Neural progenitor cell (in vitro differentiated cells): Measurements from ENCODE around the gene ELOVL2. TPM values are rescaled to one million over a fixed set of nuclear protein-coding genes. Genes with fewer than 3 reads are reported as not detected.
A peak's percentile ranks its signal among the peaks of the same experiment; 100 is the strongest.

Source experiments
- DNase-seq: peaks from one replicate; pipeline ENCODE4 v3.0.0-alpha.2; 2016; ENCODE audit warnings: low spot score
- H2AFZ ChIP-seq: fragments of 200-600 bp; sonication (generic); replicated peaks from 2 replicates; pipeline ENCODE4 v1.6.1; 2016; ENCODE audit warnings: antibody characterized with exemption
- H3F3A ChIP-seq: fragments of 200-600 bp; sonication (generic); 2 replicates; pipeline ENCODE4 v1.6.1; 2016; ENCODE audit warnings: antibody characterized with exemption, low read depth
- H3K27ac ChIP-seq: fragments of 200-600 bp; sonication (generic); 2 replicates; pipeline ENCODE4 v1.5.1; 2016; ENCODE audit warnings: mild to moderate bottlenecking
- H3K27me3 ChIP-seq: fragments of 200-600 bp; sonication (generic); 2 replicates; pipeline ENCODE4 v1.6.1; 2016; ENCODE audit warnings: mild to moderate bottlenecking, moderate library complexity
- H3K36me3 ChIP-seq: fragments of 200-600 bp; sonication (generic); 2 replicates; pipeline ENCODE4 v1.5.1; 2016
- H3K4me1 ChIP-seq: fragments of 200-600 bp; sonication (generic); 2 replicates; pipeline ENCODE4 v1.6.1; 2016; ENCODE audit warnings: mixed run types
- H3K4me2 ChIP-seq: fragments of 200-600 bp; sonication (generic); 2 replicates; pipeline ENCODE4 v1.6.1; 2016
- H3K4me3 ChIP-seq: fragments of 200-600 bp; sonication (generic); 2 replicates; pipeline ENCODE4 v1.5.1; 2016
- H3K79me2 ChIP-seq: fragments of 200-600 bp; sonication (generic); 2 replicates; pipeline ENCODE4 v1.6.1; 2016; ENCODE audit warnings: low read depth
- H3K9ac ChIP-seq: fragments of 200-600 bp; sonication (generic); 2 replicates; pipeline ENCODE4 v1.6.1; 2016
- H3K9me3 ChIP-seq: fragments of 200-600 bp; sonication (generic); 2 replicates; pipeline ENCODE4 v1.5.1; 2016; ENCODE audit warnings: low read depth
- H4K20me1 ChIP-seq: fragments of 200-600 bp; sonication (generic); 2 replicates; pipeline ENCODE4 v1.6.1; 2016; ENCODE audit warnings: low read depth
- H3K27ac Mint-ChIP-seq: 3 replicates; pipeline ENCODE4 v1.8.0; 2021; ENCODE audit warnings: mixed read lengths
- H3K27me3 Mint-ChIP-seq: 2 replicates; pipeline ENCODE4 v1.8.0; 2022; ENCODE audit warnings: low read depth, mild to moderate bottlenecking, inconsistent platforms, moderate library complexity, mixed read lengths; ENCODE audit not compliant: insufficient read depth
- H3K36me3 Mint-ChIP-seq: 3 replicates; pipeline ENCODE4 v1.8.0; 2021; ENCODE audit warnings: mixed read lengths
- H3K4me1 Mint-ChIP-seq: 3 replicates; pipeline ENCODE4 v1.8.0; 2021; ENCODE audit warnings: mixed read lengths
- H3K4me3 Mint-ChIP-seq: 3 replicates; pipeline ENCODE4 v1.8.0; 2021; ENCODE audit warnings: mild to moderate bottlenecking, moderate library complexity, mixed read lengths
- H3K9me3 Mint-ChIP-seq: 3 replicates; pipeline ENCODE4 v1.8.0; 2020; ENCODE audit warnings: mixed read lengths
- CTCF ChIP-seq: fragments of 200-600 bp; sonication (generic); IDR thresholded peaks from 2 replicates; pipeline ENCODE4 v1.5.1; 2017; ENCODE audit warnings: antibody characterized with exemption, mild to moderate bottlenecking
- EZH2 ChIP-seq: fragments of 200-600 bp; sonication (generic); IDR thresholded peaks from 2 replicates; pipeline ENCODE4 v1.6.1; 2017; ENCODE audit warnings: antibody characterized with exemption, mild to moderate bottlenecking, moderate library complexity
- EZH2phosphoT487 ChIP-seq: fragments of 200-600 bp; sonication (generic); IDR thresholded peaks from 2 replicates; pipeline ENCODE4 v1.6.1; 2017; ENCODE audit warnings: antibody characterized with exemption
- total RNA-seq: library from RNA; depleted of rRNA; stranded (reverse); fragments of >200 nt; gene quantifications from 2 replicates; pipeline ENCODE4 v1.2.3, GENCODE V29; 2015; ENCODE audit warnings: low replicate concordance

The ELOVL2 gene
- total RNA-seq, 1 donor from 2014 or later: 9.1 TPM

GRCh38 chr6:11072101-11072500, 28.0 kb upstream of the ELOVL2 start:
- Histone ChIP-seq H3K9ac (no peak overlapping the region), H3K27ac (no peak overlapping the region), H3K27me3 (no peaks in the 10 kb centered on the region), H3K36me3 (no peaks in the 10 kb centered on the region), H3K4me3 (no peak overlapping the region), H2AFZ (no peak overlapping the region), H3K9me3 (no peaks in the 10 kb centered on the region), H3K4me1 (peaks cover 8% of the 10 kb centered on the region), H4K20me1 (no peaks in the 10 kb centered on the region), H3K79me2 (no peaks in the 10 kb centered on the region), H3F3A (peaks cover 4% of the 10 kb centered on the region), H3K4me2 (no peak overlapping the region)
- Mint-ChIP-seq H3K27me3 (no peaks in the 10 kb centered on the region), H3K36me3 (no peaks in the 10 kb centered on the region), H3K4me3 (no peak overlapping the region), H3K4me1 (no peaks in the 10 kb centered on the region), H3K27ac (no peak overlapping the region), H3K9me3 (no peaks in the 10 kb centered on the region)
- no peak for TF ChIP-seq CTCF
- no peak for TF ChIP-seq EZH2phosphoT487
- TF ChIP-seq EZH2: no peak
- DNase-seq: no peak

GRCh38 chr6:11069760-11070159, 25.7 kb upstream of the ELOVL2 start:
- Histone ChIP-seq H4K20me1 (no peaks in the 10 kb centered on the region), H2AFZ (no peak overlapping the region), H3K27ac (no peak overlapping the region), H3K4me2 (no peak overlapping the region), H3K36me3 (no peaks in the 10 kb centered on the region), H3K27me3 (no peaks in the 10 kb centered on the region), H3F3A (peaks cover 19% of the 10 kb centered on the region), H3K9ac (no peak overlapping the region), H3K9me3 (no peaks in the 10 kb centered on the region), H3K4me1 (peaks cover 25% of the 10 kb centered on the region), H3K4me3 (no peak overlapping the region), H3K79me2 (no peaks in the 10 kb centered on the region)
- Mint-ChIP-seq H3K4me1 (peaks cover 8% of the 10 kb centered on the region), H3K27me3 (no peaks in the 10 kb centered on the region), H3K9me3 (no peaks in the 10 kb centered on the region), H3K36me3 (no peaks in the 10 kb centered on the region), H3K4me3 (no peak overlapping the region), H3K27ac (no peak overlapping the region)
- no peak for DNase-seq
- no peak for TF ChIP-seq CTCF
- no peak for TF ChIP-seq EZH2
- no peak for TF ChIP-seq EZH2phosphoT487

- Histone ChIP-seq H3K9me3 (no peaks in the 10 kb centered on the region), H3K27ac (no peak overlapping the region), H3K27me3 (no peaks in the 10 kb centered on the region), H2AFZ (peak overlapping the region; percentile 63), H3K4me3 (no peak overlapping the region), H4K20me1 (no peaks in the 10 kb centered on the region), H3K79me2 (no peaks in the 10 kb centered on the region), H3K9ac (no peak overlapping the region), H3K4me2 (peak overlapping the region; percentile 24), H3F3A (peaks cover 27% of the 10 kb centered on the region), H3K36me3 (no peaks in the 10 kb centered on the region), H3K4me1 (peaks cover 39% of the 10 kb centered on the region)
- Mint-ChIP-seq H3K27ac (no peak overlapping the region), H3K36me3 (no peaks in the 10 kb centered on the region), H3K4me1 (peaks cover 10% of the 10 kb centered on the region), H3K4me3 (no peak overlapping the region), H3K9me3 (no peaks in the 10 kb centered on the region), H3K27me3 (no peaks in the 10 kb centered on the region)
- DNase-seq: no peak
- no peak for TF ChIP-seq EZH2phosphoT487
- no peak for TF ChIP-seq EZH2
- no peak for TF ChIP-seq CTCF
These were observed 23.2 kb upstream of the ELOVL2 start for GRCh38 chr6:11067348-11067747.
